Astrocyte (in vitro differentiated cells and primary cell): ENCODE results near the gene MYBBP1A.

Source experiments
- CTCF ChIP-seq: IDR thresholded peaks from 2 replicates; pipeline ENCODE4 v1.5.1; 2011; ENCODE audit warnings: low read depth, mild to moderate bottlenecking, inconsistent platforms, low read length, moderate library complexity; ENCODE audit not compliant: insufficient read depth
- EZH2 ChIP-seq: IDR thresholded peaks from 2 replicates; pipeline ENCODE4 v1.6.1; 2012; ENCODE audit warnings: mild to moderate bottlenecking, low read length, inconsistent platforms; ENCODE audit not compliant: insufficient read depth

- TF ChIP-seq EZH2 (no peak), CTCF (no peak)
Measured at GRCh38 chr17:4536259-4536741, 18.9 kb downstream of the MYBBP1A start.
